ENCODE data around the gene TMOD2.
A peak's percentile ranks its signal among the peaks of the same experiment; 100 is the strongest.

TMOD2 gene

GRCh38 chr15:51737522-51738305 is 13.7 kb upstream of the TMOD2 start, which contains the start of gene LYSMD2:
Gene LYSMD2 (minus strand): TSS chr15:51737655. CDS start chr15:51737622, 33 bp downstream.
- no peaks in the 10 kb centered on the region for H3K9me3 ChIP-seq (ENCODE audit: control insufficient read depth, insufficient read depth, low read length)
- no peaks in the 10 kb centered on the region for H3K36me3 ChIP-seq (ENCODE audit: control insufficient read depth, insufficient read depth, low read length)
- peak within 1 kb of the TSS; percentile 60 for H3K4me3 ChIP-seq (ENCODE audit: low read depth, low read length)
- H3K27me3 ChIP-seq (ENCODE audit: control insufficient read depth, insufficient read depth, low read length) = peaks cover 35% of the 10 kb centered on the region
- H3K4me1 ChIP-seq (ENCODE audit: control insufficient read depth, insufficient read depth, low read length) = peaks cover 6% of the 10 kb centered on the region
- H3K9ac ChIP-seq (ENCODE audit: low read depth, low read length) = no peak within 1 kb of the TSS

- Histone ChIP-seq H3K9ac (ENCODE audit: low read depth, low read length) (no peak overlapping the region), H3K4me3 (ENCODE audit: low read depth, low read length) (peak overlapping the region; percentile 60), H3K36me3 (ENCODE audit: control insufficient read depth, insufficient read depth, low read length) (no peaks in the 10 kb centered on the region), H3K9me3 (ENCODE audit: control insufficient read depth, insufficient read depth, low read length) (no peaks in the 10 kb centered on the region), H3K4me1 (ENCODE audit: control insufficient read depth, insufficient read depth, low read length) (peaks cover 6% of the 10 kb centered on the region), H3K27me3 (ENCODE audit: control insufficient read depth, insufficient read depth, low read length) (peaks cover 35% of the 10 kb centered on the region)
Measured at GRCh38 chr15:51738553-51738952, 12.8 kb upstream of the TMOD2 start.

- Histone ChIP-seq H3K36me3 (ENCODE audit: control insufficient read depth, insufficient read depth, low read length) (no peaks in the 10 kb centered on the region), H3K9ac (ENCODE audit: low read depth, low read length) (no peak overlapping the region), H3K4me3 (ENCODE audit: low read depth, low read length) (no peak overlapping the region), H3K9me3 (ENCODE audit: control insufficient read depth, insufficient read depth, low read length) (no peaks in the 10 kb centered on the region), H3K4me1 (ENCODE audit: control insufficient read depth, insufficient read depth, low read length) (peaks cover 6% of the 10 kb centered on the region), H3K27me3 (ENCODE audit: control insufficient read depth, insufficient read depth, low read length) (peaks cover 35% of the 10 kb centered on the region)
Measured at GRCh38 chr15:51739061-51739712, 12.2 kb upstream of the TMOD2 start.

GRCh38 chr15:51749307-51749706 is 2.1 kb upstream of the TMOD2 start:
- Histone ChIP-seq H3K27me3 (ENCODE audit: control insufficient read depth, insufficient read depth, low read length) (peaks cover 46% of the 10 kb centered on the region), H3K4me3 (ENCODE audit: low read depth, low read length) (no peak overlapping the region), H3K36me3 (ENCODE audit: control insufficient read depth, insufficient read depth, low read length) (no peaks in the 10 kb centered on the region), H3K9me3 (ENCODE audit: control insufficient read depth, insufficient read depth, low read length) (no peaks in the 10 kb centered on the region), H3K4me1 (ENCODE audit: control insufficient read depth, insufficient read depth, low read length) (peaks cover 3% of the 10 kb centered on the region), H3K9ac (ENCODE audit: low read depth, low read length) (no peak overlapping the region)

GRCh38 chr15:51750186-51750585 is 1.2 kb upstream of the TMOD2 start:
- Histone ChIP-seq H3K36me3 (ENCODE audit: control insufficient read depth, insufficient read depth, low read length) (no peaks in the 10 kb centered on the region), H3K4me3 (ENCODE audit: low read depth, low read length) (no peak overlapping the region), H3K27me3 (ENCODE audit: control insufficient read depth, insufficient read depth, low read length) (peaks cover 46% of the 10 kb centered on the region), H3K4me1 (ENCODE audit: control insufficient read depth, insufficient read depth, low read length) (peaks cover 3% of the 10 kb centered on the region), H3K9me3 (ENCODE audit: control insufficient read depth, insufficient read depth, low read length) (no peaks in the 10 kb centered on the region), H3K9ac (ENCODE audit: low read depth, low read length) (no peak overlapping the region)

GRCh38 chr15:51751697-51752683 is 593 bp downstream of the TMOD2 start:
- no peak overlapping the region for H3K9ac ChIP-seq (ENCODE audit: low read depth, low read length)

GRCh38 chr15:51752888-51753287 is 1.5 kb downstream of the TMOD2 start:
- Histone ChIP-seq H3K9ac (ENCODE audit: low read depth, low read length) (no peak overlapping the region), H3K4me3 (ENCODE audit: low read depth, low read length) (no peak overlapping the region), H3K4me1 (ENCODE audit: control insufficient read depth, insufficient read depth, low read length) (peaks cover 3% of the 10 kb centered on the region), H3K27me3 (ENCODE audit: control insufficient read depth, insufficient read depth, low read length) (peaks cover 44% of the 10 kb centered on the region), H3K9me3 (ENCODE audit: control insufficient read depth, insufficient read depth, low read length) (no peaks in the 10 kb centered on the region), H3K36me3 (ENCODE audit: control insufficient read depth, insufficient read depth, low read length) (no peaks in the 10 kb centered on the region)

More at GRCh38 chr15:51751697-51752683, 593 bp downstream of the TMOD2 start:
- Histone ChIP-seq H3K9me3 (ENCODE audit: control insufficient read depth, insufficient read depth, low read length) (no peaks in the 10 kb centered on the region), H3K4me3 (ENCODE audit: low read depth, low read length) (peak overlapping the region; percentile 89), H3K36me3 (ENCODE audit: control insufficient read depth, insufficient read depth, low read length) (no peaks in the 10 kb centered on the region), H3K4me1 (ENCODE audit: control insufficient read depth, insufficient read depth, low read length) (peaks cover 3% of the 10 kb centered on the region), H3K27me3 (ENCODE audit: control insufficient read depth, insufficient read depth, low read length) (peaks cover 44% of the 10 kb centered on the region)

- H3K4me1 ChIP-seq (ENCODE audit: control insufficient read depth, insufficient read depth, low read length) = peaks cover 3% of the 10 kb centered on the region
- H3K9ac ChIP-seq (ENCODE audit: low read depth, low read length) = no peak overlapping the region
- peaks cover 32% of the 10 kb centered on the region for H3K27me3 ChIP-seq (ENCODE audit: control insufficient read depth, insufficient read depth, low read length)
- H3K36me3 ChIP-seq (ENCODE audit: control insufficient read depth, insufficient read depth, low read length) = no peaks in the 10 kb centered on the region
- H3K9me3 ChIP-seq (ENCODE audit: control insufficient read depth, insufficient read depth, low read length) = no peaks in the 10 kb centered on the region
- H3K4me3 ChIP-seq (ENCODE audit: low read depth, low read length) = no peak overlapping the region
Measured at GRCh38 chr15:51754267-51754666, 2.9 kb downstream of the TMOD2 start.

- Histone ChIP-seq H3K9me3 (ENCODE audit: control insufficient read depth, insufficient read depth, low read length) (no peaks in the 10 kb centered on the region), H3K9ac (ENCODE audit: low read depth, low read length) (no peak overlapping the region), H3K4me3 (ENCODE audit: low read depth, low read length) (no peak overlapping the region), H3K27me3 (ENCODE audit: control insufficient read depth, insufficient read depth, low read length) (peaks cover 17% of the 10 kb centered on the region), H3K36me3 (ENCODE audit: control insufficient read depth, insufficient read depth, low read length) (no peaks in the 10 kb centered on the region), H3K4me1 (ENCODE audit: control insufficient read depth, insufficient read depth, low read length) (peaks cover 3% of the 10 kb centered on the region)
Measured at GRCh38 chr15:51755790-51756189, 4.4 kb downstream of the TMOD2 start.

- peaks cover 13% of the 10 kb centered on the region for H3K27me3 ChIP-seq (ENCODE audit: control insufficient read depth, insufficient read depth, low read length)
- H3K4me1 ChIP-seq (ENCODE audit: control insufficient read depth, insufficient read depth, low read length) = peaks cover 3% of the 10 kb centered on the region
- H3K4me3 ChIP-seq (ENCODE audit: low read depth, low read length) = no peak overlapping the region
- H3K9me3 ChIP-seq (ENCODE audit: control insufficient read depth, insufficient read depth, low read length) = no peaks in the 10 kb centered on the region
- no peaks in the 10 kb centered on the region for H3K36me3 ChIP-seq (ENCODE audit: control insufficient read depth, insufficient read depth, low read length)
- no peak overlapping the region for H3K9ac ChIP-seq (ENCODE audit: low read depth, low read length)
Measured at GRCh38 chr15:51756482-51756881, 5.1 kb downstream of the TMOD2 start.

- Histone ChIP-seq H3K27me3 (ENCODE audit: control insufficient read depth, insufficient read depth, low read length) (peaks cover 10% of the 10 kb centered on the region), H3K9me3 (ENCODE audit: control insufficient read depth, insufficient read depth, low read length) (no peaks in the 10 kb centered on the region), H3K9ac (ENCODE audit: low read depth, low read length) (no peak overlapping the region), H3K4me3 (ENCODE audit: low read depth, low read length) (no peak overlapping the region), H3K4me1 (ENCODE audit: control insufficient read depth, insufficient read depth, low read length) (peaks cover 2% of the 10 kb centered on the region), H3K36me3 (ENCODE audit: control insufficient read depth, insufficient read depth, low read length) (no peaks in the 10 kb centered on the region)
Measured at GRCh38 chr15:51757450-51757849, 6.1 kb downstream of the TMOD2 start.
